Activated effector memory CD4-positive, alpha-beta T cell treated with anti-CD3 and anti-CD28 coated beads, Interleukin-2, amount 50 U/mL, for 16 hours (primary cell): Measurements from ENCODE around the gene MCL1.

Source experiments
- DNase-seq: peaks from one replicate; pipeline ENCODE4 v3.0.0-alpha.2; 2020

Gene MCL1

GRCh38 chr1:150536836-150537731, 42.3 kb downstream of the MCL1 start:
- no peak for DNase-seq

GRCh38 chr1:150535511-150536287, 43.7 kb downstream of the MCL1 start:
- DNase-seq, result no peak

DNA sequence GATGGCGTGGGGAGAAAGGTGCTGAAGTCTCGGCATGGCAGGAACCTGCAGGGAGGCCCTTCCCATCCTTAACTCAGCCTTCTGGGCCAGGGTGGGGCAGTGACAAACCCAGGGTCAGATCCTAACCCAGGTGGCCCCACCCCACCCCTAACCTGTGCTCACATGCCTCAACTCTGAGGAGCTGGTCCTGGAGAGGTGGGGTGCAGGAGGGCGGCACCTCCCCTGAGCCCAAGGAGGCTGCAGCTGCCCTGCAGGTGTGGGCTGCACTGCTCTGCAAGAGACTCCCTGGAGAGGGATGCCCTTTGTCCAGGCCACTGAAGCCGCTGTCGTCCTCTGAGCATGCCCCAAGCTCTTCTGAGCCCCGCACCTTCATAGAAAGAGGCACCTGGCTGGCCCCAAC, 45.4 kb downstream of the MCL1 start:
- DNase-seq, result no peak

DNA sequence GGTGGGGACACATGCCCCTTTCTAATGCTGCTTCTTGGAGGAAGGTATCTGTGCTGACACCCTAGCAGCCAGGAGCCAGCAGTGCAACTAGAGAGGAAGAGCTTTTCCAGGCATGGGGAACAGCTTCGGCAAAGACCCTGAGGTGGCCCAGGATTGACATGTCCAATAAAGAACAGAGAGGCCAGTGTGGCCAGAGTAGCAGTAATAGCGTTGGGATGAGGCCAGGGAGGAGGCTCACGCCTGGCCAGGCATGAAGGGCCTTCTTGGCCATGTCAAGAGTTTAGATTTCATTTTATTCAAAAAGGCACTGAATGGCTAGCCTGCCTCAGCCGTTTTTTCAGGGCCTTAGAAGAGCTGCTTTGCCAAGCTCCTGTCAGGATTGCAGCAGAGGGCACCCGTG, 46.5 kb downstream of the MCL1 start:
- no peak for DNase-seq

DNA sequence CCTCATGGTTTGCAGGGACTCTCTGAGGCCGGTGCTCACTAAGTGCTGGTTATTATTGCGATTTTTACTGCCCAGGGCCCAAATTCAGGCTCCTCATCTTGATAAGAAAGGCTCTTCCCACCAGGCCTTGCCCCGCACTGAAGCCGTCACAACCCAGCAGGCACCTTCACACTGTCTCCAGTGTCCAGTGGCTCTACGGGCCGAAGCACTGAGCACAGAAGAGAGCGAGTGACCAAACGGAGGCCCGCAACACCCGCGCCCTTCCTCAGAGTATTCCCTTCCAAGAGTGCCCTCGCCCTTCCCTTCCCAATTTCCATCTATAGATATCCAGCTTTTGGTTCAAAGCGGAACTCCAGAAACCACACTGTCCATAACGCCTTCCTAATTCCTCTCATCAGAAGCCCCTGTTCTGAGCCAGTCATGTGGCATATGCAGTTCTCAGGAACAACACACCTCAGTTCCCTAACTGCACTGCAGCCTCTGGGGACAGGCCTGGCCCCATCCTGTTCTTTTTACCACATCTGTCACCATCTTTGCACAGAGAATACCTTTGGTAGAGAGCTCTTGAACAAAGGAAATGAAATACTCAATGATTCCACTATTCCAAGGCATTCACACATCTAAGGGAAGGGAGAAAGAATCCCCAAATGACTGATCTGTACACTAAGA, 48.8 kb downstream of the MCL1 start:
- DNase-seq, result no peak

- no peak for DNase-seq
Measured at GRCh38 chr1:150529017-150529416, 50.4 kb downstream of the MCL1 start.

- no peak for DNase-seq
Measured at GRCh38 chr1:150528196-150528595, 51.2 kb downstream of the MCL1 start.

DNA sequence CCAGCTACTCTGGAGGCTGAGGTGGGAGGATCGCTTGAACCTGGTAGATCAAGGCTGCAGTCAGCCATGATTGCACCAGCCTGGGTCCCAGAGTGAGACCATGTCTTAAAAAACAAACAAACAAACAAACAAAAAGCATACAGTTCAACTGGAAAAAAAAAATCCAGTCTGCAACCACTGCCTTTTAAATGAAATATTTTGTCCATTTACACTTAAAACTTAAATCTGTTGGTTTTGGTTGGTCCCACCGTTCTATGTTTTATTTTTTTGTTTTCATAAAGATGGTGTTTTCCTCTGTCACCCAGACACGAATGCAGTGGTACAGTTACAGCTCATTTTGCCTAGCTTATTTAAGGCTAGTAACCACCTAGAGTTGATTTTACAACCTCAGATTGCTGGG, 54.1 kb downstream of the MCL1 start:
- no peak for DNase-seq
